CD4-positive, alpha-beta T cell treated with Interleukin-4 for 4 hours (primary cell): ENCODE measurements around the gene PIK3R2.
"Not testable (repeated sequence)": the region's sequence is repeated elsewhere in the genome, so short reads cannot be mapped to it uniquely, and the experiment has no call there.

Source experiments
- DNase-seq: peaks from one replicate; pipeline ENCODE4 v3.0.0-alpha.2; 2020

Gene PIK3R2

DNA sequence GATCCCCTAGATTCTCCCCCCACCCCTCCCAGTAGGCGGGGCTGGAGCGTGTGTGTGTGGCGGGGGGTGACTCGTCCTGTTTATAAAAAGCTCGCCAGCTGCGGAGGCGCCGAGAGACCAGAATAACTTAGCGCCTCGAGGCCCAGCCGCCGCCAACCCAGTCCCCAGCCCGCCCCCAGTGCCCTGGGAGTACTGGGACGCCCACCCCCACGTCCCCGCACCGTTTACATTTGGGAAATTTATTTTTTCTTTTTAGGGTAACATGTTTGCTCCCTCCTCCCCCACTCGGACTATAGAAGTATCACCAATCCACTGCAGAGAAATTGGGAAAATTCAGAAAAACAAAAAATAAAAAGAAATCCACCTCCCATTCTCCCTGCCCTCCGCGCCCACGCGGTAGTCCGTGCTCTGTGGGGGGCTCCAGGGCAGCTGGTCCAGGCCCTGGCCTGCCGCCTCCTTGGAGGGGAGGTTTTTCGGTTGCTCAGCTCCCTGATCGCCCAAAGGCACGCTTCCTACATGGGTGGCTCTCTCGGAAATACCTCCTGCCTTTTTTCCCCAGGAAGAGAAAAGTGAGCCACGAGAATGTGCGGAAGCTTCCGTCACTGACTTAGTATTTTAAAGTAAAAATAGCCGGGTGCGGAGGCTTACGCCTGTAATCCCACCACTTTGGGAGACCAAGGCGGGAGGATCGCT lies 52.4 kb downstream of the PIK3R2 start:
- DNase-seq: peak; percentile 45

GRCh38 chr19:18206018-18206417 lies 53.1 kb downstream of the PIK3R2 start:
- DNase-seq: no peak

GRCh38 chr19:18208098-18208951 lies 55.4 kb downstream of the PIK3R2 start:
- DNase-seq: peak; percentile 27

GRCh38 chr19:18209912-18210311 lies 56.9 kb downstream of the PIK3R2 start:
- not testable (repeated sequence) for DNase-seq

- DNase-seq: no peak
These were observed 58.7 kb downstream of the PIK3R2 start for GRCh38 chr19:18211683-18212082.

DNA sequence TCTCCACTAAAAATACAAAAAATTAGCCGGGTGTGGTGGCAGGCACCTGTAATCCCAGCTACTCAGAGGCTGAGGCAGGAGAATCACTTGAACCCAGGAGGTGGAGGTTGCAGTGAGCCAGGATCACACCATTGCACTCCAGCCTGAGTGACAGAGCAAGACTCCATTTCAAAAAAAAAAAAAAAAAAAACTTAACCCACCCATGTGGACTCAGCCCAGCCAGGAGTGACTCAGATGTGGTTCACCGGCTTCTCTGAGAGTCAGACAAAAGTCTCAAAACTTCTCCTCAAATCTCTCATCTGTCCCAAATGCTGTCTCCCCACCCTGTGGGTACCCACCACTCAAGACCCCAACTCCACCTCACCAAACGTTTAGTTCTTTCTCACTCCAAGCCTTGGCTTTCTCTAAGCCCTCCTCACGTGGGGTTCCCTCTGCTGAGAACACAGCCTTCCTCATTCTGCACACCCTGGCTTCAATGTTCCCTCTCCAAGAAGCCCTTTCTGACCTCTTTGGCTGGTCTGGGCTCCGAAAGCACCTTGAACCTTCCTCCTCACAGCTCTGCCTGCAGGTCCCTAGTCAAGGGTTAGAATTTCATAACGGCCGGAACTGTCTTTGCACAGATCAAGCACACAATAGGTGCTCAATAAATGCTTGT lies 61.9 kb downstream of the PIK3R2 start:
- DNase-seq: no peak

DNA sequence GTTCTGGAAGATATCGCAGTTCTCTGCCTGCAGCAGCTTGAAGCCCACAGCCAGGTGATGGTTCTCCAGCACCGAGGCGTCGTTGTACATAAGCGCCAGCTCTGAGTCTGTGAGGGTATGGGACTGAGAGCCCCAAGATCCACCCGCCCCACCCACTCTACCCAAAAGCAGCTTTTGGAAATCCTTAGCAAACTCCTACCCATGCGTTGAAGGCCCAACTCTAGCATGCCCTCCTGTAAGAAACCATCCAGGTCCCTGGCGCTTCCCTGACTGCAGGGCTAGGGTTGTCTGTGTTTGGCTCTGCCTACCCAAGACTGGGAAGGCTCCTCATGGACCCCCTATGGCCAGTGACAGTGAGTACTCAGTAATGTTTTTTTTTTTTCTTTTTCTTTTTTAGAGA lies 63.8 kb downstream of the PIK3R2 start:
- no peak for DNase-seq

GRCh38 chr19:18218159-18218558 lies 65.2 kb downstream of the PIK3R2 start:
- DNase-seq: no peak

DNA sequence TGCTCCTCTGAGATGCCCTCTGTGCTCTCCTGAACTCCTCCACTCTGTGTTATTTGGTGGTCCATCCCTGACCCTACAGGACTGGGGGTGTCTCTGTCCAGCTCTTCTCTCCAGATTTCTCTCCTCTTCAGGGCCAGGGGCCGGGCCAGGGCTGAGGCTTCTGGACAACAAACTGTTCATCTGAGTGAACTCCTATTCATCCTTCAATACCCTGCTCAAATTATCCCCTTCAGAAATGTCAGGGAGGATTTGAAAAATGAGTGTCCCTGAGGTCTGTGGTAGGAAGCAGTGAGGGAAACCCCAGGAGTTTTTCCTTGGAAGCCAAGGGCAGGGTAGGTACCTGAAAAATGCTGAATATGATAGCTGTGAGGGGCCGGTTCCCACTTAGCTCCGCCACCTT lies 65.6 kb downstream of the PIK3R2 start:
- no peak for DNase-seq
